Right lobe of liver (tissue), 6 donors: Measurements from ENCODE around the gene EME2. TPM values are rescaled to one million over a fixed set of nuclear protein-coding genes. Genes with fewer than 3 reads are reported as not detected.
A peak's percentile ranks its signal among the peaks of the same experiment; 100 is the strongest.

Source experiments
- ATAC-seq, 4 donors: fragments of 200-7000 bp; cut with Tn5 transposase; one replicate each; pipeline ENCODE4 v1.9.1; 2020; ENCODE audit warnings: mild to moderate bottlenecking in 4 of 4, moderate library complexity in 4 of 4
- DNase-seq, 3 donors: peaks; one replicate each; pipeline ENCODE4 v3.0.0-alpha.2; 2020
- H3K27ac ChIP-seq, 3 donors: fragments of 200-600 bp; one replicate each; pipeline ENCODE4 v1.8.0; 2022
- H3K27me3 ChIP-seq, 2 donors: fragments of 200-600 bp; one replicate each; pipeline ENCODE4 v1.8.0; 2022
- H3K36me3 ChIP-seq, 4 donors: fragments of 200-600 bp; sonication (generic) in 1 of 4; one replicate each; pipeline versions ENCODE4 v1.5.1 to v1.8.0; 2017 to 2022; ENCODE audit warnings: control low read depth in 1 of 4
- H3K4me1 ChIP-seq, 4 donors: fragments of 200-600 bp; sonication (generic) in 1 of 4; one replicate each; pipeline versions ENCODE4 v1.5.1 to v1.8.0; 2017 to 2022; ENCODE audit warnings: control low read depth in 1 of 4
- H3K4me3 ChIP-seq, 3 donors: fragments of 200-600 bp; one replicate each; pipeline ENCODE4 v1.8.0; 2022
- H3K9me3 ChIP-seq, 4 donors: fragments of 200-600 bp; sonication (generic) in 1 of 4; one replicate each; pipeline versions ENCODE4 v1.5.1 to v1.8.0; 2017 to 2022; ENCODE audit warnings: control low read depth in 1 of 4
- POLR2A ChIP-seq: fragments of 450-650 bp; IDR thresholded peaks from one replicate; pipeline ENCODE4 v1.6.1; 2017; ENCODE audit warnings: antibody characterized with exemption, mild to moderate bottlenecking
- WGBS: methylation state at CpG from one replicate; pipeline ENCODE4 v1.1.6; 2018; ENCODE audit warnings: low coverage, low lambda C conversion rate; ENCODE audit not compliant: insufficient coverage; ENCODE audit errors: missing lambda C conversion rate; 5-methylcytosine and 5-hydroxymethylcytosine counted together
- intact Hi-C, 2 donors: fragments of 100-400 bp; cut with DNase I; formaldehyde crosslinking; loops; one replicate each; pipeline versions ENCODE4 v1.11.2 to v1.14.1; 2022
- total RNA-seq, 6 experiments: library from RNA; depleted of rRNA in 2 of 6; stranded (reverse); fragments of >200 nt in 2 of 6; fragmentation: NEBNext Ultra II Directional in 3 of 6; extraction: Animal tissue kit (Norgen Biotek cat#: 25700) in 3 of 6; gene quantifications; one replicate each; pipeline versions ENCODE4 v1.1.0 to v1.2.4, GENCODE V29; 2016 to 2023
- TF ChIP-seq, protein P1 (sequence below), 4 donors: fragments of 200-600 bp in 3 of 4; fragments of 450-650 bp in 1 of 4; IDR thresholded peaks; one replicate each; pipeline versions ENCODE4 v1.5.1 to v1.8.0; 2016 to 2022; ENCODE audit warnings: antibody characterized with exemption in 4 of 4, mild to moderate bottlenecking in 2 of 4
- donor health status: DM: no; HTN: yes; CAD: no.
- donor health status: DM: no; HTN: no; CAD: no.
- donor health status: DM: no; HTN: no; CAD: no.
- donor health status: DM: no; HTN: yes; CAD: no.
- donor health status: DM: no; HTN: yes; CAD: no.

Gene EME2
- total RNA-seq, 6 experiments from 2014 or later = 3.8 to 11.1 (median 5.0) TPM

GRCh38 chr16:1772908-1773702, 495 bp downstream of the EME2 start, which contains the start of gene MRPS34:
Gene MRPS34, minus strand, starts transcription at chr16:1773134. Its CDS starts 15 bp downstream, at chr16:1773119.
- TF ChIP-seq POLR2A = peak; percentile 51
- TF ChIP-seq, protein P1, sequence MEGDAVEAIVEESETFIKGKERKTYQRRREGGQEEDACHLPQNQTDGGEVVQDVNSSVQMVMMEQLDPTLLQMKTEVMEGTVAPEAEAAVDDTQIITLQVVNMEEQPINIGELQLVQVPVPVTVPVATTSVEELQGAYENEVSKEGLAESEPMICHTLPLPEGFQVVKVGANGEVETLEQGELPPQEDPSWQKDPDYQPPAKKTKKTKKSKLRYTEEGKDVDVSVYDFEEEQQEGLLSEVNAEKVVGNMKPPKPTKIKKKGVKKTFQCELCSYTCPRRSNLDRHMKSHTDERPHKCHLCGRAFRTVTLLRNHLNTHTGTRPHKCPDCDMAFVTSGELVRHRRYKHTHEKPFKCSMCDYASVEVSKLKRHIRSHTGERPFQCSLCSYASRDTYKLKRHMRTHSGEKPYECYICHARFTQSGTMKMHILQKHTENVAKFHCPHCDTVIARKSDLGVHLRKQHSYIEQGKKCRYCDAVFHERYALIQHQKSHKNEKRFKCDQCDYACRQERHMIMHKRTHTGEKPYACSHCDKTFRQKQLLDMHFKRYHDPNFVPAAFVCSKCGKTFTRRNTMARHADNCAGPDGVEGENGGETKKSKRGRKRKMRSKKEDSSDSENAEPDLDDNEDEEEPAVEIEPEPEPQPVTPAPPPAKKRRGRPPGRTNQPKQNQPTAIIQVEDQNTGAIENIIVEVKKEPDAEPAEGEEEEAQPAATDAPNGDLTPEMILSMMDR (IDR thresholded peaks at IDR 0.05) = peak; percentile 70 to 90 (median 79)
- Histone ChIP-seq H3K9me3 (no peaks in the 10 kb centered on the region), H3K4me1 (peaks cover 0 to 22% (median 6%) of the 10 kb centered on the region in 4 donors), H3K4me3 (peak within 1 kb of the TSS; percentile 94 to 100 (median 98)), H3K27me3 (no peaks in the 10 kb centered on the region), H3K27ac (peak within 1 kb of the TSS; percentile 81 to 93 (median 84)), H3K36me3 (peaks cover 0 to 22% (median 2%) of the 10 kb centered on the region in 4 donors)
- 0% methylated on average over 3 of the region's 108 CpGs for WGBS
- peak; percentile 60 to 77 (median 69) for ATAC-seq
- DNase-seq = peak; percentile 87
- intact Hi-C loops = no loop called here

- TF ChIP-seq, protein P1 (IDR thresholded peaks at IDR 0.05) = peak in 1 of 4 donors; percentile 3
- TF ChIP-seq POLR2A = no peak
- H3K27me3 ChIP-seq = no peaks in the 10 kb centered on the region
- DNase-seq (peak in 2 of 3 donors; percentile 55 to 77), ATAC-seq (peak in 1 of 4 donors; percentile 3)
- peak overlapping the region; percentile 81 to 93 (median 84) for H3K27ac ChIP-seq
- 0% methylated on average over 2 of the region's 45 CpGs for WGBS
- H3K4me1 ChIP-seq = peaks cover 0 to 22% (median 6%) of the 10 kb centered on the region in 4 donors
- H3K9me3 ChIP-seq = no peaks in the 10 kb centered on the region
- intact Hi-C loops = no loop called here
- peaks cover 0 to 22% (median 2%) of the 10 kb centered on the region in 4 donors for H3K36me3 ChIP-seq
- peak overlapping the region; percentile 94 to 100 (median 98) for H3K4me3 ChIP-seq
Measured at GRCh38 chr16:1773703-1774447, 1.3 kb downstream of the EME2 start.

DNA sequence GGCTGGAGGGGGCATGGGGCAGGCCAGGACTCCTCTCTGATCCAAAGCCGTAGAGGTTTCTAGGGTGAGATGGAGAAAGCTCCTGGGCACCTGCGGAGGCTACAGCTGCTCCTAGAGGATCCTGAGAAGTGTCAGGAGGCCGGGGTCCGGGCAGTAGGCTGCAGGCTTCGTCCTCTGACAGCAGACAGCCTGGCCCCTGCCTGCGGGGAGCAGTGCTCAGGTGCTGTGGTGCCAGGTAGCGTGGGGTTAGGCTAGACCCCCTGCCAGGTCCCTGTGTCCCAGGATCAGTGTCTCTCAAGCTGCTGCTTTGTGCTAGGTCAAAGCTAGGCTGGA, 1.8 kb downstream of the EME2 start:
- DNase-seq (peak in 2 of 3 donors; percentile 47 to 51), ATAC-seq (no peak)
- no peak for TF ChIP-seq POLR2A
- TF ChIP-seq, protein P1 (IDR thresholded peaks at IDR 0.05) = no peak
- Histone ChIP-seq H3K27ac (no peak overlapping the region), H3K27me3 (no peaks in the 10 kb centered on the region), H3K4me1 (peaks cover 0 to 22% (median 8%) of the 10 kb centered on the region in 4 donors), H3K36me3 (peaks cover 0 to 22% (median 2%) of the 10 kb centered on the region in 4 donors), H3K9me3 (no peaks in the 10 kb centered on the region), H3K4me3 (peak overlapping the region; percentile 94 to 100 (median 98))
- no CpG with 5 or more reads among the region's 7 CpGs for WGBS
- intact Hi-C loops = no loop called here

- 64% methylated on average over 4 of the region's 30 CpGs for WGBS
- no peak for ATAC-seq
- peak in 2 of 3 donors; percentile 52 to 54 for DNase-seq
- Histone ChIP-seq H3K4me1 (peaks cover 0 to 26% (median 12%) of the 10 kb centered on the region in 4 donors), H3K4me3 (no peak overlapping the region), H3K36me3 (peaks cover 0 to 22% (median 3%) of the 10 kb centered on the region in 4 donors), H3K27ac (no peak overlapping the region), H3K27me3 (no peaks in the 10 kb centered on the region), H3K9me3 (no peaks in the 10 kb centered on the region)
- intact Hi-C loops = loop anchor here in 1 of 2 donors (5.0 kb wide), 1 partner anchor 47 kb away; no protein-coding TSS in a partner anchor
- no peak for TF ChIP-seq POLR2A
- TF ChIP-seq, protein P1 (IDR thresholded peaks at IDR 0.05) = no peak
Measured at GRCh38 chr16:1775006-1775845, 2.6 kb downstream of the EME2 start.
